Hematopoietic multipotent progenitor cell treated with erythropoietin and hydrocortisone succinate and interleukin-3 and kit ligand, for 15 days (in vitro differentiated cells): ENCODE data around the gene LGR6.
"Not testable (repeated sequence)": the region's sequence is repeated elsewhere in the genome, so short reads cannot be mapped to it uniquely, and the experiment has no call there.

Experiments
- DNase-seq: peaks from one replicate; pipeline ENCODE4 v3.0.0-alpha.2; 2015; ENCODE audit warnings: low spot score

LGR6 gene

DNA sequence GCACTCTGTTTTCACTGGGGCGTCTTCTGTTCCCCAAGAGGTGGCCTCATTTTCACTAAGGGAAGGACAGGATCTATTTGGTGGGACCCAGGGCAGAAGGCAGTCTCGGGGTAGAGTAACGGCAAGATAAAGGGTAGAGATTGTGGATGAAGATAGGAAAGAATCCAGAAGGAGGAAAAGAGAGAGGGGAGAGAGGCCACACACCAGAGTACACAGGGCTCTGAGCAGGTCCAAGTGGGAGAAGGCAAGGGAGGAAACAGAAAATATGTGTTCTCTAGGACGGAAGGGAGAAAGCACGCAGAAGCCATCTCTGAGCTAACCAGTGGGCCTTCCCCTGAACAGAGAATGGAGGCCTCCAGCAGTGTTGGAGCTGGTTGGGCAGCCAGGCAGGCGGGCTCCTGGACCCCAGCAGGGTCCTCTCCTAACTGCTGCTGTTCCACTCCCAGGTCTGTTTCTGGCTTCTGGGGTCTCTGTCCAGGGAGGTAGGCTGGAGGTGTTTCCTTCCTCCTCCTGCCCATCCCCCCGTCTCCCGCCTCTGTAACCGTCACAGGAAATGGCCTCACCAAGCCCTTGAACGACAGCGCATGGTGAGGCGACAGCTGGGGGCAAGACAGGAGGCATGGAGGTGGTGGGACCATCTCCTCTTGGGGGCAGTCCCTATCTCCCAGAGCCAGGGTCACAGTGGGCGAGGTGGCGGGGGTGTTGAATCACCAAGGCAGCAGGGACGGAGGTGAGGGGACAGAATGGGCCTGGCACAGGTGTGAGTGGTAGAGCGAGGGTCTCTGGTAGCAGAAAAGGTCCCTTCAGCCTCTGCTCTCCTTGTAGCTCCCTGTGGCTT is 33.8 kb upstream of the LGR6 start:
- DNase-seq = peak; percentile 57

DNA sequence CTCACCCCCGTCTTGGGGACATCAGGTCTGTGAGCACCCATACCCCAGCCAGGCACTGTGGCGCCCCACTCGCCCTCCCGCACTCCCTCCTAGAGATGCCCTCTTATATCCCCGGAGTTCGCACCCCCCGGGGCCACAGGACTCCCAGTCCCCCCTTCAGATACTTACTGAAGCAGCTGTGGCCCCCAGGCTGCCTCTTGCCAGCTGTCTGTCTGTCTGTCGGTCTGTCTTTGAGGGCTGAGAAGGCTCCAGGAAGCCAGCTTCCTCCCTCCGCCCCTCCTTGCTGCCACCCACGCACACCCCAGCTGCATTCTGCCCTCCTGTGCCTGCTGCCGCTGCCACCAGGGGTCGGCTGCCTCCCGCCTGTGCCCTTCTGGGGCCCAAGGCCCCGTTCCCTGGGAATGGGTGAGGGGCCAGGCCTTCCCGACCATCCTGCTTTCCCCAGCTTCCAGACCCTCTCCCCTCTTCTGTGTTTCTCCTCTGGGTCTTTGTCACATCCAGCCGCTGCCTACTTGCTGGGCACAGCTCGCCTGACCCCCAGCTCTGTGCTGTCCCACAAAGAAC is 33.1 kb upstream of the LGR6 start, which contains the start of gene PTPN7:
Gene PTPN7, minus strand, starts transcription at position 226 of the 564 bp plus-strand sequence. CDS start 1,200 bp downstream, outside the sequence.
- peak; percentile 80 for DNase-seq

DNA sequence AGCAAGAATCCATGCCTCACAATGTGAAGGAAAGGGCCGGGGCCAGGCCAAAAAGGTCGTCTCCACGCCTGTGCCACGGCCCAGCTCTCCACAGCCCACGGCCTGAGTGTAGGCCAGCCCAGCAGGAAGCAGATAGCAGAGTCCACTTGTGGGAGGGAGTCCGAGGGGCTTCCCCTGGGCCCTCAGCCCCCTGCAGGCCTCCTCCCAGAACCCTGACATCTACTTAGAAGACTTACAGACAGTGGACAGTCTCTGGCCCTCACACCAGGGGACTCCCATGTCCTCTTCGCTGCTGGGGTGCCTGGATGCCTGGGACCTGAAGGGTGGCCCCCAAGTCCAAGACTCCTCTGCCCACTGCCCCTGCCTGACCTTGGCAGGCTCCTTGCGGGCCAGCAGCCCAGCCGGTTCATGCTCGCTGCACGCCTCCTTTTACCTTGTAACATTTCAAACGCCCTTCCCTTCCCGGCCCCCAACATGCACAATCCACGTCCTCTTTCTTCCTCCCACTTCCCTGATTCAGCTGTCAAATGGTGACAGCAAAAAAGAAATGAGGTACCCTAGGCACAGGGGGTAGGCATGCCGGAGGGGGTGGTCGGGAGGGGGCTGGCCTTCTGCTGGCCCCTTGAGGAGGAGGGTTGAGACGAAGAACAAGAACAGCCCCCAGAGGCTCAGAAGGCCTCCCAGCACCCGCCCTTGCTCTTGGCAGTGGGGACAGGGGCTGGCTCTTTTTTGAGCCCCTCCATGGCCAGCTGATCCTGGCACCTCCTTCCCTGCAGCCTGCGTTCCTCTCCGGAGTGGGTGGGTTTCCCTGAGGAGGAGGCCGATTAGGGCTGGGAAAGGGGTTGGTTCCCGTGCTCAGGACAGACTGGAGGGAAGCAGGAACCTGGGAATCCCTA is 32.2 kb upstream of the LGR6 start:
- DNase-seq = no peak

DNA sequence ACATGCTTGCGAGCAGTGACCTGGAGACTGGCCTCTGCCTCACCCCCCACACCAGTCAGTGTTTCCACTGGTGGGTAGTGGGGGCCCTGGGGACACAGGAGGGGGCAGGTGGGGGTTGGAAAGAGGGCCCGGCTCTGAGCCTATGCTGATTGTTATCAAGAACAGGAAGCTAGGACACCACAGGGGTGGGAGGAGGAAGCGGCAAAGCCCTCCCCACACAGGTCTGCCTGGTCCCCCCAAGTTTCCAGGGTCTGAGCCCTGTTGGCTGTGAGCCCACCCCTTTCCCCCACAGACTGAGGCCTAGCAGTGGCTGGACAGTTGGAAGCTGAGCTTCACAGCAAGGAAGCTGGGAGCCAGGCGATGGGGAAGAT is 31.6 kb upstream of the LGR6 start:
- no peak for DNase-seq

DNA sequence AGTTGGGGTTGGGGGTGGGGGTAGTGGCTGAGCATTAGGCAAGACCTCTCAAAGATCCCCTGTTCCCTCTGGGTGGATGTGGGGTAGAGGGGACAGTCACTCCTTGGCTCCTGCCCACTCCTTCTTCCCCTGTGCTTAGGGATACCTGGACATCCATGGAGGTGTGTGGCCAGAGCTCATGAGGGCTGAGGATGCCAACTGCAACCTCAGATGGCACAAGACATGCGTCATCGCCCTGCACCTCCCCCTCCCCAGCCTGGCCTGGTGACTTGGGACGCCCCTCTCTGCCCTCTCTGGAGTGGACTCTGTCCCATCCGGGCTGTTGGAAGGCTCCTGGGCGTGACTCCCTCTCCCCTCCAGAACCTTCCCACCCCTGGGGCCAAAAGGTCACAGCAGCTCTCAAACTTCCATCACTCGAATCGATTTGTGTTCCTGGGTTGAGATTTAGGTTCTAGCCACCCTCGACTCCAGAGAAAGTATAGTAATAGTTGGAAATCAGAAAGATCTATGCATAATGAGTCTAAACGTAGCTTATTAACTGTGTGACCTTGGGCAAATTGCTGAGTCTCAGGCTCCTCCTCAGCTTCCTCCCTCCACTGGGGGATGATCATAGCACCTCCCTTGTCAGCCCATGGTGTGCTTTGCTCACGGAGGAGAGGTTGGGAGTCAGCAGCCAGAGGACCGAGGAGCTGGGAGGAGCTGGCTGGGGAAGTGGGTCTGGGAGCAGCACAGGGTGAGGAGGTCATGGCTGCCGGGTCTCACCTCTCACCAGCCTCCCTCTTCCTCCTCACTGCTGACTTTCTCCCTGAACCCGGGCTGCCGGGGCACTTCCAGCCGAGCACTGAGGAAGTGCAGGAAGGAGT is 30.9 kb upstream of the LGR6 start:
- no peak for DNase-seq

DNA sequence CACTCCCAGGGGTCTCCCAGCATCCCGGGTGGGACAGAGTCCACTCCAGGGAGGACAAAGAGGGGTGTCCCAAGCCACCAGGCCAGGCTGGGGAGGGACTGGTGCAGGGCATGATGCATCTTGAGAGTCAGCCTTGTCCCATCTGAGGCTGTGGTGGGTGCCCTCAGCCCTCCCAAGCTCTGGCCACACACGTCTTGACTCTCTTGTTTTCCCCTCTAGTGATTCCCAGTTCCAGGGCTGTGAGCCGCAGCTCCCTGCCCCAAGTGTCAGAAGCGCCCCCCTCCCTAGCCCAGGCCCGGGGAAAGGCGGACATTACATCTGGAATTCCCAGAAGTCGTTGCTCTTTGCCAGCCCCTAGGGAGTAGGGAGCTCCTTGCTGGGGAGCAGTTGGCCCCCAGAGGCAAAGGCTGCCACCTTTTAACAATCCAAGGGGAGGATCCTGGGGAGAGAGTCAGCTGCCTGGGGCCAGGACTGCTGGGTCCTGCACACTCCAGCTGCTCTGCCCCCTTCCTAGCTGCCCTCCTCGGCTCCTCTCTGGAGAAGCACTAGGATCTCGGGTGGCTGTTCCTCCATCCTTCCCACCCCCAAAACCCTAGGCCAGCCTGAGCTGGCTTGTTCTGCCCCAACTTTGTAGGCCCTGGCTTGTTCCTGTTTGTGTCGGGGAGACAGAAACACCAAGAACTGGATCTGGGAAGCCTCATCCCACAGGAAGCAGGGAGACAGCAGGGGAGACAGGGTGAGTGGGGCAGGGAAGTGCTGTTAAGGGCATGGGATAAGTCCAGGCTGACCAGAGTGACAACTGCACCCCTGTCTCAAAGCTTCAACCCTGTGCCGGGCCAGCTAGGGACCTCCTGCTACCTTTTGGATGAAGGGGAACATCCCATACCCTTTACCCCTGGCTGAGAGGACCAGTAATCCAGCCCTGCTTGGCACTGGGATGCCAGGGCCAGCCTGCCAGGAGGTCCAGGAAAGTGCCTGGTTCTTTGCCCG is 30.0 kb upstream of the LGR6 start:
- DNase-seq = no peak

DNA sequence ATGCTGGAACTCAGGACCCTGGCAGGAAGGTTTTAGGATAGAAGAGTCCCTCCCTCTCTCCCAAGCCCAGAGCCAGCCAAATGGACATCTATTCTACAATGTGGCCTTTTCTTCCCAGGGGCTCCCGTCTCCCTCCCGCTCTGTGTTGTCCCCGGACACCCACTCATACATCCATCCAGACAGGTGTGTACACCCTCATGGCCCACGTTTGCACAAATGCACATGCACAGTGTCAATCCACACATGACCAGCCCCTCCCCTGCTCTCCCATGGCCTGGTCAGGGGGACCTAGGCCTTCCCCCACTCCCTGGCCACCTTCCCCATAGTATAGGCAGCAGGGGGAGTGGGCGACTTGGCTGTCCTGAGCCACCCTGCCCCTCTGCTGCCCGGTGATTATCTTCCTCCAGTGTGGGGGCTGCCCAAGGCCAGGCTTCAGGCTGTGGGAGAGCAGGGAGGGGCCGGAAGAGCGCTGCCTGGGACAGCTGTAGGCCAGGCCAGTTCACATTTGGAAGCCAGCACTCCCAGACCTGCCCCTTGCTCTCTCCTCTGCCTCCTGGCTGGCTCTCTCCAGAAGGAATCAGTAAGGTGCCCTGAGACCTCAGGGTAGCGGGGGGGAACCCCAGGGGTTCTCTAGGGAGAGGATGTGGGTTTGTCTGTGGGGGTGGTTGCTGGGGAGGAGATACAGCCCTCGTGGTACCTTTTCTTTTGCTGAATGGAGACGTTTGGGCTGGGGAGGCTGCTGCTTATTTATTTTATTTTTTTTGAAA is 29.1 kb upstream of the LGR6 start:
- no peak for DNase-seq

DNA sequence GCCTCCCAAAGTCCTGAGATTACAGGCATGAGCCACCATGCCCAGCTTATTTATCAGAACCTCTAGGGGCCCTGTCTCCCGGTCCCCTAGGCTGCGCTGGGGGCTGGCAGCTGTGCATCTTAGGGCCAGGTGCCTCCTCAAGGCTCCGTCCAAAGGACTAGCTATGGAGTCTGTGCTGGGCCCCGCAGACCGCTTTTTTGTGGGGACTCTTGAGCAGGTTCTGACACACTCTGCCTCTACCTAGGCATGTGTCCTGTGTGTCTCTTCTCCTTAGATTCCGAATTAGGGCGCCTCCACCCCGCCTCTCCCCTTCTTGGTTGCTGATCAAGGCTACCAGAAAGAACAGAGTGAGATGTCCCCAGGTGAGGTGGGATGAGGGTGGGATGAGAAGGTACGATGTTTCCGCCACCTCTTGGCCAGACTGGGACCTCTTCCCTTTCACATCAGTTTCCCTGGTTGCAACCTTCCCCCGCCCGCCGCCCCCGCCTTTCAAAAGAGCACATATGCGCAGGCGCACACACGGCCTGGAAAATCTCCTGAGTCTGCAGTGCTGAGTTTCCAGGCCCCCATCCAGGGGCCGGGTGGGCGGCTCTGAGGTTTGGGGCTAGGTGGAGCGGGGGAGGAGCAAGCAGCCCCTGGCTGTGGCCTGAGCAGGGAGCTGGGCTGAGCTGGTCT is 28.2 kb upstream of the LGR6 start:
- DNase-seq = no peak

DNA sequence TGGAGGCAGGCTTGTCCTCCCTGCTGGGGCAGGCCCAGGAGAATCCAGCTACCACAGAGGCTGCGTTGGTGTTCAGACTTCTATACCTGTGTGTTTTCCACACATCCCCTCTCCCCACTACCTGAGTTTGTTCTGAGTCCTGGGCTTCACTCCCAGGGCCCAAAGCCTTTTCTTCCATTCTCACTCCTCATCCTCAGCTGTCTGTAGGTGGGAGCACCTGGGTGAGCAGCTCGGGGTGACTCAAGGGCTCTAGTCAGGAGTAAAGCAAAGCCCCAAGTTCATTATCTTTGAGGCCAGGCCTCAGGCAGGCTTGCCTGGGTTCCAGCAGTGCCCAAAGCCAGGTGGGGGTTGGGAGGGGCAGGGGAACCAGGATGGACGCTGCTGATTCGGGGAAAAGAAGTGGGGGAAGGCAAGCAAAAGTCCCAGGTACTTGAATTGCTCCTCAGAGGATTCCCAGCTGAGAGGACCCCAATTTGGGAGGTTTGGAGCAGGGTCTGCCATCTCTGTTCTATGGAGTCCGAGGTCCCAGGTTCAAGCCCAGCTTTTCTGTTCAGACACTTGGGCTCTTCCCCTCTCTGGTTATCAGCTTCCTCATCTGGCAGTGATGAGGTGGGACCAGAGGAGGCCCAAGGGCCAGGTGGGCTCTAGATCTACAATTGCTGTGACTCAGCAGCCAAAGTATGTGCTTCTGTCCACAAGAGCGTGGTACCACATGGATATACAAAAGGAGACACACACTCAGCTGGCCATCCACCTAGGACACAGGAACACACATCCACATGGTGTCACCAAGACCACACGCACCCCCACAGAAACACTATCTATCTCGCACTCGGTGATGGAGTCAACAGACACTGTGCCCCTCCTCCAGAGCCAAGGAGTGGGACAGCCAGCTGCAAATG is 27.4 kb upstream of the LGR6 start:
- DNase-seq = no peak

DNA sequence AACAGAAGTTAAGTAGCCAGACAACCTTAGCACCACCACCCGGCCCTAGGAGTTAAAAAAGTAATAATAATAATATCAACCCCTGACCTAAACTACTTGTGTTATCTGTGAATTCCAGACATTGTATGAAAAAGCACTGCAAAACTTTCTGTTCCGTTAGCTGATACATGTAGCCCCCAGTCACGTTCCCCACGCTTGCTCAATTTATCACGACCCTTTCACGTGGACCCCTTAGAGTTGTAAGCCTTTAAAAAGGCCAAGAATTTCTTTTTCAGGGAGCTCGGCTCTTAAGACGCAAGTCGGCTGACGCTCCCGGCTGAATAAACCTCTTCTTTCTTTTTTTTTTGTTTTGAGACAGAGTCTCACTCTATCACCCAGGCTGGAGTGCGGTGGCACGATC is 26.5 kb upstream of the LGR6 start:
- not testable (repeated sequence) for DNase-seq

DNA sequence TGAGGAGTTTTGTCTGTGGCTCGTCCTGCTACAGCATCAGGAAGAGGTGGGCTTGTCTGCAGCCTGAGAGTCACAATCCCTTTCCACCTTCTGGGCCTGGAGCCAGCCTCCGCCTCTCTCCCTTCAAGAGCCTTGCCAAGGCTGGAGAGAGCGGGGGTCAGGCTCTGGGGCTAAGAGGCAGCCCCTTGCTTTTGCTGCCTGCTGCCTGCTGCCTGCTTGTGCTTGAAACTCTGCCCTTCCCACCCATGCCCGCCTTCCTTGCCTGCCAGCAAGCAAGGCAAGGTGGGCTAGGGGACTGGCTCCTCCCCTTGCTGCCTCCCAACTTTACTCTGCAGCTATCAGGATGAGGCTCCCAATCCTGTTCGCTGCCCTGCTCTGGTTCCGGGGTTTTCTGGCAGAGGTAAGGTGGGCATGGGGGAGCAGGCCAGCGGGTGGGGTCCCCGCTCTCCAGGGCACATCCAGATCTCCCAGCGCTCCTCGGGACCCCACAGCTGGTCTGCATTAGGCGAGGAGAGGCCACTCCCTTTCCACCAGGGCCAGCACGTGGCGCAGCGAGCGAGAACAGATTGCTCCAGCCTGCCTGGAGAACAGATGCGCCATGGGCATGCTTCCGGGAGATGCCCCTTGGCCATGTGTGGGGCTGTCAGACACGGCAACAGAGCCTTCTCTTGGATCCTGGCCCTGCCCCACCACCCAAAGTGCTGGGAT is 25.7 kb upstream of the LGR6 start:
- DNase-seq = no peak

DNA sequence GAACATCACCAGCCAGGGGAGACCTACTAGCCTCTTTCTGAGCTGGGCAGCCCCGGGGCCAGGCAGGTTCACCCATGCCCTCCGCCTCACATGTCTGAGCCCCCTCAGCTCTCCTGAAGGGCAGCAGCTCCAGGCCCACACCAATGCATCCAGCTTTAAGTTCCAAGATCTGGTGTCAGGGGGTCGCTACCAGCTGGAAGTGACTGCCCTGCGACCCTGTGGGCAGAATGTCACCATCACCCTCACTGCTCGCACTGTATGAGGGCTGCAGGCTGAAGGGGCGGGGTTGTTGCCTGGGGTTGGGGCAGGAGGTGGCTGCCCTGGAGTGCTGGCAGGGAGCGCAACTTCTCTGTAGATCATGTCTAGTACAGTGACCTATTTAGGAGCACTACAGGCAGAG is 24.7 kb upstream of the LGR6 start:
- no peak for DNase-seq

DNA sequence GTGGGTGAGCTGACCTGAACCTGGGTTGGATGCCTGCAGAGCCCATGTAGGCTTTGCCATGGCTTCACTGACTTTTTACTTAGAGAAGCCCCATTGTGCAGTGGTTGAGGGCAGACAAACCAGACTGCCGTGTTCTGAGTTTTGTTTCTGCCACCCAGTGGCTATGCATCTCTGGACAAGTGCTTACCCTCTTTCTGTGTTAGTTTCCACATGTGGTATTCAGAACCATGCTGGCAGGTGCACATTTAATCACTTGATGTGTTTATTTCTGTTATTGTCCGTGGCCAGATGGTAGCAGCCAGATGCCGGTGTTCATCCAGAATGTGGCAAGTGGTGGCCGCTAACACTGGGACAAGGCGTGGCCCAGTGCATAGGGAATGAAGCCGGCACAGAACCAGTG is 22.9 kb upstream of the LGR6 start:
- DNase-seq = no peak

DNA sequence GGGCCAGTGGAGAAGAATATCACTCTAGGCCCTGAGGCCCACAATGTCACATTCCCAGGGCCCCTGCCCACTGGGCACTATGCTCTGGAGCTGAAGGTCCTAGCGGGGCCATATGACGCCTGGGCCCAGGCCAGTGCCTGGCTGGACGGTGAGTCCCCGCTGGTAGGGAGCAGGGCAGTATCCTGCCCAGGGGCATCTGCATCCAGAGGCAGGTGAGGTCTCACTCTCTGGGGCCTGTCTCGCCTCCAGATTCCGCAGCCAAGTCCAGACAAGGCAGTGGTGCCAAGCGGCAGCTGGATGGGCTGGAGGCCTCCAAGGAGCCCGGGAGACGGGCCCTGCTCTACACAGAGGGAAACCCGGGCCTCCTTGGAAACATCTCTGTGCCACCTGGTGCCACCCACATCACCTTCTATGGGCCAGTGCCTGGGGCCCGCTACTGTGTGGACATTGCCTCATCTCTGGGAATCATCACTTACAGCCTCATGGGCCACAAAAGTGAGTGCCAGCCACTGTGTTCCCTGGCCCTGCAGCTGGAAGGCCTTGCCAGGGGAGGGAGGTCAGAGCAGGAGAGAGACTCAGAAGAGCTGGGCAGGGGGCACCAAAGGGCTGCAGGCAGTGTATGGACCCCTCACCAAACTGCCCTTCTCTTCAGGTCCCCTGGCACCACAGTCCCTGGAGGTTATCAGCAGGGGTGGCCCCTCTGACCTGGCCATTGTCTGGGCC is 22.1 kb upstream of the LGR6 start:
- DNase-seq = no peak

DNA sequence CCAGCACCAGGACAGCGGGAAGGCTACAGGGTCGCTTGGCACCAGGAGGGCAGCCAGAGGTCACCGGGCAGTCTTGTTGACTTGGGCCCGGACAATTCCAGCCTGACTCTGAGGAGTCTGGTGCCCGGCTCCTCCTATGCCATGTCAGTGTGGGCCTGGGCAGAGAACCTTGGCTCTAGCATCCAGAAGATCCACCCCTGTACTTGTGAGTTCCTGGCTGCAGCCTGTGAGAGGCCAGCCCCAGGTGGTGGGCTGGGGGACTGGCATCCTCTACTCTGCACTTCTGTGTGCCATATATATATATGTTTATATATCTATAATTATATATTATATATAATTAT is 21.6 kb upstream of the LGR6 start:
- no peak for DNase-seq

DNA sequence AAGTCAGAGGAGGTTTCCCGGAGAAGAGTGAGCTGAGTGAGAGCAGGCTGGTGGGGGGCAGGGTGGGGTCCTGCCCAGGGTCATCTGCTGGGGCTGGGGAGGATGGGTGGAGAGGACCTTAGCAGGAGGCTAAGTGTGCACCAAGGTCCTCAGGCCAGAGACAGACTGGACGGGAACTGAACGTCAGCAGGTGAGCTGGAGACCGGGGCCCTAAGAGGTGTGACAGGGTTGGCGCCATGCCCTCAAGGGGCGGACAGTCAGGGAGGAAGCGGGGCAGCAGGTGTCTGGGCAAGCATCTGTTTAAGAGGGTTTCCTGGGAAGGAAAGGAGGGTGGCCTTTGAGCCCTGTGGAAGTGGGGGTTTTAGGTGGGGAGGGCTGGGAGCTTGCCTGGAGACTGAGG is 19.6 kb upstream of the LGR6 start:
- DNase-seq = no peak
